IMR-90 (cell line): ENCODE measurements around the gene MAP4. TPM values are rescaled to one million over a fixed set of nuclear protein-coding genes. Genes with fewer than 3 reads are reported as not detected.
A peak's percentile ranks its signal among the peaks of the same experiment; 100 is the strongest.

ENCODE experiments used
- ATAC-seq: fragments of 200-7000 bp; cut with Tn5 transposase; 2 replicates; pipeline ENCODE4 v1.9.1; 2020; ENCODE audit warnings: low read depth, mild to moderate bottlenecking, moderate library complexity
- BruUV-seq: library from RNA; stranded (reverse); fragments of 400-500 nt; replicated peaks from 2 replicates; lab custom pipeline; 2021; lab: Mats Ljungman, UMichigan
- CTCF ChIA-PET: fragments of 300-600 bp; formaldehyde crosslinking; extraction: SDS; loops from one replicate; lab custom pipeline; 2021; ENCODE audit warnings: antibody characterized with exemption; lab: Yijun Ruan, JAX
- POLR2A ChIA-PET: fragments of 300-600 bp; sonication (Branson Sonifier 250); formaldehyde crosslinking; loops from one replicate; lab custom pipeline; 2022; ENCODE audit warnings: antibody characterized with exemption; ENCODE audit not compliant: unreplicated experiment; lab: Charles Lee
- DNase-seq: peaks from one replicate; pipeline ENCODE4 v3.0.0; 2013
- H2AFZ ChIP-seq: replicated peaks from 2 replicates; pipeline ENCODE3; 2013; ENCODE audit warnings: low read length, mild to moderate bottlenecking; ENCODE audit not compliant: poor library complexity
- H2AK5ac ChIP-seq: 2 replicates; pipeline ENCODE4 v1.6.1; 2013; ENCODE audit warnings: low read depth, low read length, inconsistent platforms
- H2AK9ac ChIP-seq: replicated peaks from 2 replicates; pipeline ENCODE3; 2013; ENCODE audit warnings: mild to moderate bottlenecking, low read depth, low read length, moderate library complexity; ENCODE audit not compliant: poor library complexity
- H2BK120ac ChIP-seq: 2 replicates; pipeline ENCODE4 v1.6.1; 2013; ENCODE audit warnings: low read depth, low read length, inconsistent platforms
- H2BK15ac ChIP-seq: 3 replicates; pipeline ENCODE4 v1.6.1; 2013; ENCODE audit warnings: low read depth, low read length, inconsistent platforms
- H2BK20ac ChIP-seq: 2 replicates; pipeline ENCODE4 v1.6.1; 2013; ENCODE audit warnings: low read depth, mild to moderate bottlenecking, inconsistent platforms, low read length, moderate library complexity
- H2BK5ac ChIP-seq: 2 replicates; pipeline ENCODE4 v1.6.1; 2013; ENCODE audit warnings: mild to moderate bottlenecking, low read depth, low read length, inconsistent platforms; ENCODE audit not compliant: poor library complexity, severe bottlenecking
- H3K14ac ChIP-seq: replicated peaks from 2 replicates; pipeline ENCODE4 v1.6.1; 2013; ENCODE audit warnings: low read depth, low read length, inconsistent platforms
- H3K18ac ChIP-seq: 2 replicates; pipeline ENCODE4 v1.6.1; 2013; ENCODE audit warnings: low read depth, low read length, control low read depth
- H3K23ac ChIP-seq: 2 replicates; pipeline ENCODE4 v1.6.1; 2013; ENCODE audit warnings: low read depth, low read length, inconsistent platforms
- H3K27ac ChIP-seq: 2 replicates; pipeline ENCODE4 v1.5.1; 2013; ENCODE audit warnings: mild to moderate bottlenecking, control low read depth, low read length; ENCODE audit not compliant: insufficient read depth
- H3K27me3 ChIP-seq: 2 replicates; pipeline ENCODE4 v1.6.1; 2013; ENCODE audit warnings: low read length; ENCODE audit not compliant: control insufficient read depth, insufficient read depth
- H3K36me3 ChIP-seq: 2 replicates; pipeline ENCODE4 v1.6.1; 2013; ENCODE audit warnings: low read length, mixed read lengths; ENCODE audit not compliant: control insufficient read depth, insufficient read depth
- H3K4ac ChIP-seq: 2 replicates; pipeline ENCODE4 v1.6.1; 2013; ENCODE audit warnings: low read depth, low read length, inconsistent platforms
- H3K4me1 ChIP-seq: 2 replicates; pipeline ENCODE4 v1.6.1; 2013; ENCODE audit warnings: low read length, mixed read lengths; ENCODE audit not compliant: control insufficient read depth, insufficient read depth
- H3K4me2 ChIP-seq: 2 replicates; pipeline ENCODE4 v1.6.1; 2013; ENCODE audit warnings: low read depth, mild to moderate bottlenecking, control low read depth, low read length, moderate library complexity
- H3K4me3 ChIP-seq: 2 replicates; pipeline ENCODE4 v1.5.1; 2013; ENCODE audit warnings: low read depth, mild to moderate bottlenecking, control low read depth, low read length, moderate library complexity; ENCODE audit not compliant: insufficient read depth
- H3K56ac ChIP-seq: 2 replicates; pipeline ENCODE4 v1.6.1; 2013; ENCODE audit warnings: low read length, inconsistent platforms; ENCODE audit not compliant: insufficient read depth; ENCODE audit errors: extremely low read depth
- H3K79me1 ChIP-seq, 2 experiments: 2 replicates each; pipeline ENCODE4 v1.6.1; 2013; ENCODE audit warnings: low read length in 2 of 2, inconsistent platforms in 1 of 2, low read depth in 1 of 2
- H3K9ac ChIP-seq: 2 replicates; pipeline ENCODE4 v1.6.1; 2013; ENCODE audit warnings: low read depth, low read length, control low read depth
- H3K9me1 ChIP-seq: 2 replicates; pipeline ENCODE4 v1.6.1; 2013; ENCODE audit warnings: low read length, inconsistent platforms; ENCODE audit not compliant: insufficient read depth
- H3K9me3 ChIP-seq: 2 replicates; pipeline ENCODE4 v1.6.1; 2013; ENCODE audit warnings: low read length; ENCODE audit not compliant: control insufficient read depth, insufficient read depth
- H4K20me1 ChIP-seq: 2 replicates; pipeline ENCODE4 v1.6.1; 2013; ENCODE audit warnings: low read length, inconsistent platforms; ENCODE audit not compliant: insufficient read depth
- H4K5ac ChIP-seq: 2 replicates; pipeline ENCODE4 v1.6.1; 2013; ENCODE audit warnings: mild to moderate bottlenecking, low read depth, low read length, control low read depth
- H4K8ac ChIP-seq, 2 experiments: 2 replicates each; pipeline ENCODE4 v1.6.1; 2013; ENCODE audit warnings: low read depth in 2 of 2, low read length in 2 of 2, control low read depth in 1 of 2, inconsistent platforms in 1 of 2
- H4K91ac ChIP-seq: 2 replicates; pipeline ENCODE4 v1.6.1; 2013; ENCODE audit warnings: low read depth, low read length, inconsistent platforms; ENCODE audit not compliant: insufficient read depth
- BHLHE40 ChIP-seq: fragments of 150-350 bp; IDR thresholded peaks from 2 replicates; pipeline ENCODE4 v1.6.1; 2016; ENCODE audit warnings: mild to moderate bottlenecking, low read depth, low read length
- CEBPB ChIP-seq: IDR thresholded peaks from 2 replicates; pipeline ENCODE4 v1.6.1; 2012; ENCODE audit warnings: low read depth, low read length, improper control_type of control experiment
- CHD1 ChIP-seq: IDR thresholded peaks from 2 replicates; pipeline ENCODE4 v1.6.1; 2012; ENCODE audit warnings: low read depth, low read length, improper control_type of control experiment
- FOS ChIP-seq: fragments of 150-350 bp; IDR thresholded peaks from 2 replicates; pipeline ENCODE4 v1.6.1; 2016; ENCODE audit warnings: low read depth, low read length
- MAFK ChIP-seq: IDR thresholded peaks from 2 replicates; pipeline ENCODE4 v1.6.1; 2012; ENCODE audit warnings: low read depth, low read length, improper control_type of control experiment
- MAZ ChIP-seq: IDR thresholded peaks from 2 replicates; pipeline ENCODE4 v1.6.1; 2012; ENCODE audit warnings: low read depth, mild to moderate bottlenecking, low read length, improper control_type of control experiment, moderate library complexity, borderline replicate concordance
- MXI1 ChIP-seq: IDR thresholded peaks from 2 replicates; pipeline ENCODE4 v1.6.1; 2012; ENCODE audit warnings: low read depth, mild to moderate bottlenecking, low read length, moderate library complexity, borderline replicate concordance
- NFE2L2 ChIP-seq: fragments of 150-350 bp; IDR thresholded peaks from 2 replicates; pipeline ENCODE4 v1.6.1; 2016; ENCODE audit warnings: low read depth, mild to moderate bottlenecking, low read length
- POLR2A ChIP-seq: IDR thresholded peaks from 2 replicates; pipeline ENCODE4 v1.6.1; 2012; ENCODE audit warnings: mild to moderate bottlenecking, low read depth, low read length
- RAD21 ChIP-seq: IDR thresholded peaks from 2 replicates; pipeline ENCODE4 v1.6.1; 2012; ENCODE audit warnings: low read length, improper control_type of control experiment
- RCOR1 ChIP-seq: IDR thresholded peaks from 2 replicates; pipeline ENCODE4 v1.6.1; 2012; ENCODE audit warnings: mild to moderate bottlenecking, low read length, improper control_type of control experiment; ENCODE audit not compliant: insufficient replicate concordance
- RFX5 ChIP-seq: IDR thresholded peaks from 2 replicates; pipeline ENCODE4 v1.8.0; 2012; ENCODE audit warnings: low read depth, mild to moderate bottlenecking, low read length, moderate library complexity
- SMC3 ChIP-seq: fragments of 150-350 bp; IDR thresholded peaks from 2 replicates; pipeline ENCODE4 v1.6.1; 2016; ENCODE audit warnings: low read depth, mild to moderate bottlenecking, antibody characterized with exemption, low read length, moderate library complexity
- WGBS, 2 experiments: methylation state at CpG; one replicate each; pipeline versions ENCODE4 v1.1.5 to v1.1.7; 2013; ENCODE audit warnings: missing lambda C conversion rate in 2 of 2; ENCODE audit not compliant: insufficient read length in 1 of 2; ENCODE audit errors: extremely low coverage in 2 of 2; 5-methylcytosine and 5-hydroxymethylcytosine counted together
- dilution Hi-C: fragments of 300-500 bp; cut with HindIII; formaldehyde crosslinking; loops from one replicate; pipeline ENCODE4 v1.14.3; 2018; ENCODE audit warnings: low sequenced_read_pairs; ENCODE audit not compliant: unreplicated experiment
- in situ Hi-C: fragments of 300-500 bp; cut with MboI; formaldehyde crosslinking; loops from 3 replicates; pipeline ENCODE4 v1.14.3; 2019; ENCODE audit warnings: low sequenced_read_pairs, inconsistent platforms, mixed read lengths
- intact Hi-C: fragments of 100-400 bp; cut with micrococcal nuclease; formaldehyde crosslinking; loops from 2 replicates; pipeline ENCODE4 v1.10.0; 2022
- polyA plus RNA-seq, 3 experiments: library from polyadenylated mRNA; depleted of rRNA; stranded (reverse); fragments of >200 nt; gene quantifications; 2 replicates each; pipeline ENCODE4 v1.2.3, GENCODE V29; 2012; ENCODE audit warnings: low replicate concordance in 1 of 3
- total RNA-seq: library from RNA; depleted of rRNA; stranded (reverse); fragments of >200 nt; gene quantifications from 2 replicates; pipeline ENCODE4 v1.2.3, GENCODE V29; 2012
- TF ChIP-seq, protein P1 (sequence below): conservative IDR thresholded peaks from 2 replicates; pipeline ENCODE4 v1.5.1; 2012; ENCODE audit warnings: mild to moderate bottlenecking, low read depth, low read length, improper control_type of control experiment
- TF ChIP-seq, protein P2 (sequence below): fragments of 150-350 bp; IDR thresholded peaks from 2 replicates; pipeline ENCODE4 v1.6.1; 2017; ENCODE audit warnings: mild to moderate bottlenecking, antibody characterized with exemption, low read length, low read depth

MAP4 gene
- total and polyA plus RNA-seq, 2 of the 4 experiments (the other 2 are of a cell fraction) = 87.8 to 216 TPM

DNA sequence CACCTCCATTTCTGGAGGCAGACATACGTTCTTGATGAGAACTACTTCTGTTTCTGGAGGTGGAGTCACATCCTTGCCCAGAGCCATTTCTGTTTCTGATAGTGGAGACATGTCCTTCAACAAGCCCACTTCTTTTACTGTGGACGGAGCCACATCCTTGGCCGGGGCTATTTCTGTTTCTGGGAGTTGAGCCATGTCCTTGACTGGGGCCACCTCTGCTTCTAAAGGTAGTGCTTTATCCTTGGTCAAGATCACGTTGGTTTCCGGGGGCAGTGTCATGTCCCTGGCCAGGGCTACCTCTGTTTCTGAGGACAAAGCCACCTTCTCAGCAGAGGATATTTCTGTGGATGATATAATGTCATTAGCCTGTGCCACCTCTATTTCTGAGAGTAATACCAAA lies 100.0 kb downstream of the MAP4 start:
- H3K36me3 ChIP-seq = peaks cover 47% of the 10 kb centered on the region
- intact Hi-C loops = no loop called here
- H3K4ac ChIP-seq = no peak overlapping the region
- dilution Hi-C loops = no loop called here
- H4K91ac ChIP-seq = no peak overlapping the region
- no peak for TF ChIP-seq SMC3
- TF ChIP-seq MAFK = no peak
- no peak for TF ChIP-seq POLR2A
- TF ChIP-seq, protein P1, sequence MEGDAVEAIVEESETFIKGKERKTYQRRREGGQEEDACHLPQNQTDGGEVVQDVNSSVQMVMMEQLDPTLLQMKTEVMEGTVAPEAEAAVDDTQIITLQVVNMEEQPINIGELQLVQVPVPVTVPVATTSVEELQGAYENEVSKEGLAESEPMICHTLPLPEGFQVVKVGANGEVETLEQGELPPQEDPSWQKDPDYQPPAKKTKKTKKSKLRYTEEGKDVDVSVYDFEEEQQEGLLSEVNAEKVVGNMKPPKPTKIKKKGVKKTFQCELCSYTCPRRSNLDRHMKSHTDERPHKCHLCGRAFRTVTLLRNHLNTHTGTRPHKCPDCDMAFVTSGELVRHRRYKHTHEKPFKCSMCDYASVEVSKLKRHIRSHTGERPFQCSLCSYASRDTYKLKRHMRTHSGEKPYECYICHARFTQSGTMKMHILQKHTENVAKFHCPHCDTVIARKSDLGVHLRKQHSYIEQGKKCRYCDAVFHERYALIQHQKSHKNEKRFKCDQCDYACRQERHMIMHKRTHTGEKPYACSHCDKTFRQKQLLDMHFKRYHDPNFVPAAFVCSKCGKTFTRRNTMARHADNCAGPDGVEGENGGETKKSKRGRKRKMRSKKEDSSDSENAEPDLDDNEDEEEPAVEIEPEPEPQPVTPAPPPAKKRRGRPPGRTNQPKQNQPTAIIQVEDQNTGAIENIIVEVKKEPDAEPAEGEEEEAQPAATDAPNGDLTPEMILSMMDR = no peak
- no peak for TF ChIP-seq CHD1
- TF ChIP-seq RAD21 = no peak
- TF ChIP-seq CEBPB = no peak
- no peak for TF ChIP-seq RCOR1
- TF ChIP-seq NFE2L2 = no peak
- TF ChIP-seq, protein P2, sequence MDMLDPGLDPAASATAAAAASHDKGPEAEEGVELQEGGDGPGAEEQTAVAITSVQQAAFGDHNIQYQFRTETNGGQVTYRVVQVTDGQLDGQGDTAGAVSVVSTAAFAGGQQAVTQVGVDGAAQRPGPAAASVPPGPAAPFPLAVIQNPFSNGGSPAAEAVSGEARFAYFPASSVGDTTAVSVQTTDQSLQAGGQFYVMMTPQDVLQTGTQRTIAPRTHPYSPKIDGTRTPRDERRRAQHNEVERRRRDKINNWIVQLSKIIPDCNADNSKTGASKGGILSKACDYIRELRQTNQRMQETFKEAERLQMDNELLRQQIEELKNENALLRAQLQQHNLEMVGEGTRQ = no peak
- TF ChIP-seq RFX5 = no peak
- no peak for TF ChIP-seq MXI1
- no peak for TF ChIP-seq MAZ
- TF ChIP-seq BHLHE40 = no peak
- no peak for TF ChIP-seq FOS
- no peak overlapping the region for H2AFZ ChIP-seq
- no peaks in the 10 kb centered on the region for H3K9me3 ChIP-seq
- H2BK20ac ChIP-seq = no peak overlapping the region
- no peak overlapping the region for H3K18ac ChIP-seq
- no peak for ATAC-seq
- H3K23ac ChIP-seq = no peak overlapping the region
- ChIA-PET CTCF (no interaction called here), POLR2A (no interaction called here)
- no peak overlapping the region for H4K8ac ChIP-seq
- in situ Hi-C loops = no loop called here
- no peak overlapping the region for H3K4me3 ChIP-seq
- peaks cover 14% of the 10 kb centered on the region for H3K9me1 ChIP-seq
- H2BK120ac ChIP-seq = no peak overlapping the region
- no peaks in the 10 kb centered on the region for H3K27me3 ChIP-seq
- H3K14ac ChIP-seq = no peak overlapping the region
- H3K4me2 ChIP-seq = no peak overlapping the region
- H3K27ac ChIP-seq = no peak overlapping the region
- no peak for DNase-seq
- H3K4me1 ChIP-seq = peaks cover 9% of the 10 kb centered on the region
- H4K5ac ChIP-seq = no peak overlapping the region
- H4K20me1 ChIP-seq = peaks cover 18% of the 10 kb centered on the region; the same call in 1 of the 2 replicates
- no peak overlapping the region for H2BK5ac ChIP-seq
- H2AK9ac ChIP-seq = no peak overlapping the region
- H2AK5ac ChIP-seq = no peak overlapping the region
- no peak overlapping the region for H3K56ac ChIP-seq
- no peak overlapping the region for H2BK15ac ChIP-seq
- H3K9ac ChIP-seq = no peak overlapping the region
- TSS peak; percentile 94 for BruUV-seq
- peaks cover 25 to 51% of the 10 kb centered on the region in 2 experiments for H3K79me1 ChIP-seq
- WGBS, 2 experiments = 100% methylated on average over 2 of the region's 5 CpGs; no CpG with 5 or more reads in 1 of the 2 experiments
